ENCODE data around the gene PLCG2. TPM values are rescaled to one million over a fixed set of nuclear protein-coding genes. Genes with fewer than 3 reads are reported as not detected.

The PLCG2 gene
- total RNA-seq, 1 donor from 2014 or later = 5.7 TPM

GRCh38 chr16:81927561-81928185 lies 148.6 kb downstream of the PLCG2 start:
- Mint-ChIP-seq H3K27me3 (ENCODE audit: low read depth) (no peaks in the 10 kb centered on the region), H3K36me3 (no peaks in the 10 kb centered on the region), H3K27ac (no peak overlapping the region), H3K4me3 (no peak overlapping the region), H3K4me1 (no peaks in the 10 kb centered on the region), H3K9me3 (no peaks in the 10 kb centered on the region)
- no peak for DNase-seq (ENCODE audit: low spot score in 2 of 2, unreplicated experiment in 2 of 2)
- no peak for TF ChIP-seq CTCF (IDR thresholded peaks at IDR 0.05; ENCODE audit: unreplicated experiment)

GRCh38 chr16:81928271-81928918 lies 149.3 kb downstream of the PLCG2 start:
- DNase-seq (ENCODE audit: low spot score in 2 of 2, unreplicated experiment in 2 of 2) = no peak
- Mint-ChIP-seq H3K4me1 (no peaks in the 10 kb centered on the region), H3K27ac (no peak overlapping the region), H3K9me3 (no peaks in the 10 kb centered on the region), H3K36me3 (no peaks in the 10 kb centered on the region), H3K4me3 (no peak overlapping the region), H3K27me3 (ENCODE audit: low read depth) (no peaks in the 10 kb centered on the region)
- no peak for TF ChIP-seq CTCF (IDR thresholded peaks at IDR 0.05; ENCODE audit: unreplicated experiment)

GRCh38 chr16:81928975-81929374 lies 149.9 kb downstream of the PLCG2 start:
- peaks cover 2% of the 10 kb centered on the region for H3K27me3 Mint-ChIP-seq (ENCODE audit: low read depth)
- no peaks in the 10 kb centered on the region for H3K9me3 Mint-ChIP-seq
- H3K36me3 Mint-ChIP-seq = no peaks in the 10 kb centered on the region
- H3K27ac Mint-ChIP-seq = no peak overlapping the region
- no peak for TF ChIP-seq CTCF (IDR thresholded peaks at IDR 0.05; ENCODE audit: unreplicated experiment)
- H3K4me1 Mint-ChIP-seq = no peaks in the 10 kb centered on the region
- no peak overlapping the region for H3K4me3 Mint-ChIP-seq
- no peak for DNase-seq (ENCODE audit: low spot score in 2 of 2, unreplicated experiment in 2 of 2)

- H3K4me3 Mint-ChIP-seq = no peak overlapping the region
- no peak for TF ChIP-seq CTCF (IDR thresholded peaks at IDR 0.05; ENCODE audit: unreplicated experiment)
- no peaks in the 10 kb centered on the region for H3K9me3 Mint-ChIP-seq
- no peak for DNase-seq (ENCODE audit: low spot score in 2 of 2, unreplicated experiment in 2 of 2)
- no peaks in the 10 kb centered on the region for H3K36me3 Mint-ChIP-seq
- H3K27ac Mint-ChIP-seq = no peak overlapping the region
- no peaks in the 10 kb centered on the region for H3K4me1 Mint-ChIP-seq
- peaks cover 3% of the 10 kb centered on the region for H3K27me3 Mint-ChIP-seq (ENCODE audit: low read depth)
Measured at GRCh38 chr16:81929841-81930240, 150.8 kb downstream of the PLCG2 start.

- Mint-ChIP-seq H3K27me3 (ENCODE audit: low read depth) (peaks cover 3% of the 10 kb centered on the region), H3K4me3 (no peak overlapping the region), H3K9me3 (no peaks in the 10 kb centered on the region), H3K4me1 (no peaks in the 10 kb centered on the region), H3K36me3 (no peaks in the 10 kb centered on the region), H3K27ac (no peak overlapping the region)
- no peak for DNase-seq (ENCODE audit: low spot score in 2 of 2, unreplicated experiment in 2 of 2)
- TF ChIP-seq CTCF (IDR thresholded peaks at IDR 0.05; ENCODE audit: unreplicated experiment) = no peak
Measured at GRCh38 chr16:81931927-81932326, 152.8 kb downstream of the PLCG2 start.

Data from mesothelial cell of epicardium (in vitro differentiated cells).